CD4-positive, alpha-beta memory T cell (primary cell): ENCODE data around the gene LMO7. TPM values are rescaled to one million over a fixed set of nuclear protein-coding genes. Genes with fewer than 3 reads are reported as not detected.
"Not testable (repeated sequence)": the region's sequence is repeated elsewhere in the genome, so short reads cannot be mapped to it uniquely, and the experiment has no call there.

ENCODE experiments used
- CTCF ChIA-PET: fragments of 350-600 bp; sonication (Branson Sonifier 250); formaldehyde crosslinking; loops from one replicate; lab custom pipeline; 2021; ENCODE audit warnings: inconsistent platforms; ENCODE audit not compliant: partially characterized antibody; lab: Charles Lee
- POLR2A ChIA-PET: fragments of 350-600 bp; sonication (Branson Sonifier 250); formaldehyde crosslinking; loops from one replicate; lab custom pipeline; 2021; ENCODE audit not compliant: partially characterized antibody; lab: Charles Lee
- DNase-seq, 5 donors: peaks; one replicate each; pipeline versions ENCODE4 v3.0.0 to v3.0.0-alpha.2; 2020 to 2022; ENCODE audit warnings: mixed read lengths in 1 of 5
- H3K27ac ChIP-seq: one replicate; pipeline ENCODE4 v1.7.0; 2013; ENCODE audit warnings: low read depth, low read length
- H3K27me3 ChIP-seq: 2 replicates; pipeline ENCODE4 v1.7.0; 2013; ENCODE audit warnings: mild to moderate bottlenecking, low read length, moderate library complexity; ENCODE audit not compliant: insufficient read depth
- H3K36me3 ChIP-seq: 2 replicates; pipeline ENCODE4 v1.7.0; 2013; ENCODE audit warnings: mild to moderate bottlenecking, low read length, moderate library complexity; ENCODE audit not compliant: insufficient read depth
- H3K4me1 ChIP-seq: 2 replicates; pipeline ENCODE4 v1.7.0; 2013; ENCODE audit warnings: mild to moderate bottlenecking, low read length, moderate library complexity; ENCODE audit not compliant: insufficient read depth
- H3K4me3 ChIP-seq, 2 donors: one replicate each; pipeline ENCODE4 v1.7.0; 2013; ENCODE audit warnings: low read length in 2 of 2, mild to moderate bottlenecking in 1 of 2
- H3K9me3 ChIP-seq, 2 donors: one replicate each; pipeline ENCODE4 v1.7.0; 2013; ENCODE audit warnings: low read length in 2 of 2, control low read depth in 1 of 2; ENCODE audit not compliant: control insufficient read depth in 1 of 2
- H3K27ac Mint-ChIP-seq, 7 donors: one replicate each; pipeline ENCODE4 v1.8.0; 2020 to 2021; ENCODE audit warnings: mixed read lengths in 7 of 7, mild to moderate bottlenecking in 6 of 7, inconsistent platforms in 3 of 7, moderate library complexity in 3 of 7
- H3K27me3 Mint-ChIP-seq, 2 donors: one replicate each; pipeline ENCODE4 v1.8.0; 2020 to 2021; ENCODE audit warnings: mixed read lengths in 2 of 2
- H3K36me3 Mint-ChIP-seq, 2 donors: one replicate each; pipeline ENCODE4 v1.8.0; 2020 to 2021; ENCODE audit warnings: mixed read lengths in 2 of 2, inconsistent platforms in 1 of 2, mild to moderate bottlenecking in 1 of 2
- H3K4me1 Mint-ChIP-seq, 4 donors: one replicate each; pipeline ENCODE4 v1.8.0; 2020 to 2021; ENCODE audit warnings: mixed read lengths in 4 of 4, mild to moderate bottlenecking in 1 of 4
- H3K4me3 Mint-ChIP-seq, 8 donors: one replicate each; pipeline ENCODE4 v1.8.0; 2020 to 2021; ENCODE audit warnings: mixed read lengths in 8 of 8, mild to moderate bottlenecking in 7 of 8, moderate library complexity in 6 of 8, inconsistent platforms in 3 of 8
- H3K9me3 Mint-ChIP-seq, 8 donors: one replicate each; pipeline ENCODE4 v1.8.0; 2020 to 2021; ENCODE audit warnings: mixed read lengths in 8 of 8, mild to moderate bottlenecking in 5 of 8, inconsistent platforms in 3 of 8, moderate library complexity in 1 of 8
- intact Hi-C: fragments of 100-400 bp; cut with micrococcal nuclease; formaldehyde crosslinking; loops from one replicate; pipeline ENCODE4 v1.15.1; 2023
- polyA plus RNA-seq, 2 donors: library from polyadenylated mRNA; unstranded; fragments of 300-500 nt; fragmentation: Illumina TruSeq; gene quantifications; one replicate each; pipeline ENCODE4 v1.2.3, GENCODE V29; 2021
- total RNA-seq, 2 experiments: library from RNA; stranded (reverse); gene quantifications; one replicate each; pipeline ENCODE4 v1.2.3, GENCODE V29; 2021

Gene LMO7
- total and polyA plus RNA-seq, 4 experiments from 2014 or later = 5.4 to 29.4 (median 20.0) TPM

- H3K4me3 Mint-ChIP-seq = no peak overlapping the region
- Histone ChIP-seq H3K9me3 (no peaks in the 10 kb centered on the region), H3K4me3 (no peak overlapping the region), H3K27me3 (no peaks in the 10 kb centered on the region), H3K36me3 (no peaks in the 10 kb centered on the region), H3K27ac (no peak overlapping the region), H3K4me1 (no peaks in the 10 kb centered on the region)
- H3K4me1 Mint-ChIP-seq = no peaks in the 10 kb centered on the region
- ChIA-PET CTCF (interaction anchor here (1.2 kb wide), 1 partner anchor 80 kb away, joined by 4 read pairs; no protein-coding TSS in a partner anchor), POLR2A (no interaction called here)
- peaks cover 2 to 4% of the 10 kb centered on the region in 2 donors for H3K36me3 Mint-ChIP-seq
- no peaks in the 10 kb centered on the region for H3K9me3 Mint-ChIP-seq
- DNase-seq = no peak
- no peaks in the 10 kb centered on the region for H3K27me3 Mint-ChIP-seq
- intact Hi-C loops = no loop called here
- H3K27ac Mint-ChIP-seq = no peak overlapping the region
Measured at GRCh38 chr13:75790198-75790970, 154.3 kb downstream of the LMO7 start.

GRCh38 chr13:75792526-75793187, 156.5 kb downstream of the LMO7 start:
- Histone ChIP-seq H3K4me1 (no peaks in the 10 kb centered on the region), H3K9me3 (no peaks in the 10 kb centered on the region), H3K36me3 (no peaks in the 10 kb centered on the region), H3K27ac (no peak overlapping the region), H3K4me3 (no peak overlapping the region), H3K27me3 (no peaks in the 10 kb centered on the region)
- Mint-ChIP-seq H3K9me3 (no peaks in the 10 kb centered on the region), H3K36me3 (peaks cover 14 to 17% of the 10 kb centered on the region in 2 donors), H3K27me3 (no peaks in the 10 kb centered on the region), H3K27ac (no peak overlapping the region), H3K4me3 (no peak overlapping the region), H3K4me1 (no peaks in the 10 kb centered on the region)
- ChIA-PET POLR2A (no interaction called here), CTCF (interaction anchor here (1.1 kb wide), 1 partner anchor 97 kb away, joined by 6 read pairs; no protein-coding TSS in a partner anchor)
- intact Hi-C loops = no loop called here
- no peak for DNase-seq

- intact Hi-C loops = not testable (repeated sequence)
Measured at GRCh38 chr13:75793188-75793567, 157.0 kb downstream of the LMO7 start.

GRCh38 chr13:75794663-75795062, 158.5 kb downstream of the LMO7 start:
- H3K4me3 ChIP-seq = no peak overlapping the region
- no peak overlapping the region for H3K27ac ChIP-seq
- Mint-ChIP-seq H3K9me3 (no peaks in the 10 kb centered on the region), H3K36me3 (peaks cover 16 to 20% of the 10 kb centered on the region in 2 donors), H3K4me3 (no peak overlapping the region), H3K27me3 (no peaks in the 10 kb centered on the region), H3K27ac (no peak overlapping the region), H3K4me1 (peaks cover 0 to 8% (median 4%) of the 10 kb centered on the region in 4 donors)
- intact Hi-C loops = no loop called here
- H3K36me3 ChIP-seq = no peaks in the 10 kb centered on the region
- H3K4me1 ChIP-seq = no peaks in the 10 kb centered on the region
- CTCF ChIA-PET = no interaction called here
- POLR2A ChIA-PET = no interaction called here
- no peaks in the 10 kb centered on the region for H3K9me3 ChIP-seq
- no peak for DNase-seq
- no peaks in the 10 kb centered on the region for H3K27me3 ChIP-seq

More at GRCh38 chr13:75793188-75793567, 157.0 kb downstream of the LMO7 start:
- H3K4me3 ChIP-seq, H3K9me3 Mint-ChIP-seq, H3K4me3 Mint-ChIP-seq, H3K9me3 ChIP-seq, H3K27ac Mint-ChIP-seq, H3K4me1 ChIP-seq, H3K4me1 Mint-ChIP-seq, DNase-seq, H3K27me3 ChIP-seq, H3K36me3 ChIP-seq, CTCF ChIA-PET, POLR2A ChIA-PET, H3K27ac ChIP-seq, H3K27me3 Mint-ChIP-seq: not testable (repeated sequence)
- peaks cover 16 to 20% of the 10 kb centered on the region in 2 donors for H3K36me3 Mint-ChIP-seq

- H3K4me1 ChIP-seq = no peaks in the 10 kb centered on the region
- ChIA-PET CTCF (no interaction called here), POLR2A (no interaction called here)
- peaks cover 16 to 20% of the 10 kb centered on the region in 2 donors for H3K36me3 Mint-ChIP-seq
- H3K4me1 Mint-ChIP-seq = peaks cover 0 to 8% (median 4%) of the 10 kb centered on the region in 4 donors
- H3K4me3 Mint-ChIP-seq = no peak overlapping the region
- intact Hi-C loops = no loop called here
- no peak overlapping the region for H3K27ac Mint-ChIP-seq
- no peaks in the 10 kb centered on the region for H3K9me3 Mint-ChIP-seq
- no peak overlapping the region for H3K27ac ChIP-seq
- no peaks in the 10 kb centered on the region for H3K9me3 ChIP-seq
- no peaks in the 10 kb centered on the region for H3K36me3 ChIP-seq
- no peaks in the 10 kb centered on the region for H3K27me3 Mint-ChIP-seq
- DNase-seq = no peak
- no peak overlapping the region for H3K4me3 ChIP-seq
- no peaks in the 10 kb centered on the region for H3K27me3 ChIP-seq
Measured at GRCh38 chr13:75795274-75795673, 159.1 kb downstream of the LMO7 start.

GRCh38 chr13:75796825-75797224, 160.7 kb downstream of the LMO7 start:
- Histone ChIP-seq H3K4me3 (no peak overlapping the region), H3K9me3 (no peaks in the 10 kb centered on the region), H3K27me3 (no peaks in the 10 kb centered on the region), H3K36me3 (no peaks in the 10 kb centered on the region), H3K27ac (no peak overlapping the region), H3K4me1 (no peaks in the 10 kb centered on the region)
- no peak for DNase-seq
- no peak overlapping the region for H3K4me3 Mint-ChIP-seq
- peaks cover 0 to 12% (median 7%) of the 10 kb centered on the region in 4 donors for H3K4me1 Mint-ChIP-seq
- no peaks in the 10 kb centered on the region for H3K27me3 Mint-ChIP-seq
- H3K27ac Mint-ChIP-seq = no peak overlapping the region
- H3K36me3 Mint-ChIP-seq = peaks cover 16 to 20% of the 10 kb centered on the region in 2 donors
- intact Hi-C loops = no loop called here
- CTCF ChIA-PET = interaction anchor here (1.0 kb wide), 1 partner anchor 37 kb away, joined by 3 read pairs; no protein-coding TSS in a partner anchor
- H3K9me3 Mint-ChIP-seq = no peaks in the 10 kb centered on the region
- POLR2A ChIA-PET = no interaction called here

- H3K9me3 Mint-ChIP-seq = no peaks in the 10 kb centered on the region
- no peak for DNase-seq
- H3K9me3 ChIP-seq = no peaks in the 10 kb centered on the region
- H3K27me3 Mint-ChIP-seq = no peaks in the 10 kb centered on the region
- CTCF ChIA-PET = interaction anchor here (1.0 kb wide), 2 partner anchors 9 to 37 kb away, joined by 3 read pairs; no protein-coding TSS in a partner anchor
- peaks cover under 1 to 13% (median 7%) of the 10 kb centered on the region in 4 donors for H3K4me1 Mint-ChIP-seq
- H3K27me3 ChIP-seq = no peaks in the 10 kb centered on the region
- intact Hi-C loops = no loop called here
- H3K4me3 Mint-ChIP-seq = no peak overlapping the region
- POLR2A ChIA-PET = no interaction called here
- H3K27ac ChIP-seq = no peak overlapping the region
- H3K4me3 ChIP-seq = no peak overlapping the region
- peaks cover 16 to 20% of the 10 kb centered on the region in 2 donors for H3K36me3 Mint-ChIP-seq
- no peak overlapping the region for H3K27ac Mint-ChIP-seq
- peaks cover under 1% of the 10 kb centered on the region for H3K4me1 ChIP-seq
- no peaks in the 10 kb centered on the region for H3K36me3 ChIP-seq
Measured at GRCh38 chr13:75797239-75797638, 161.1 kb downstream of the LMO7 start.
